DMS79 (cell line): ENCODE data around the gene NDUFA13.
"Not testable (repeated sequence)": the region's sequence is repeated elsewhere in the genome, so short reads cannot be mapped to it uniquely, and the experiment has no call there.

ENCODE experiments used
- DNase-seq: peaks from one replicate; lab custom pipeline; 2025; lab: John Stamatoyannopoulos, UW

The NDUFA13 gene

DNA sequence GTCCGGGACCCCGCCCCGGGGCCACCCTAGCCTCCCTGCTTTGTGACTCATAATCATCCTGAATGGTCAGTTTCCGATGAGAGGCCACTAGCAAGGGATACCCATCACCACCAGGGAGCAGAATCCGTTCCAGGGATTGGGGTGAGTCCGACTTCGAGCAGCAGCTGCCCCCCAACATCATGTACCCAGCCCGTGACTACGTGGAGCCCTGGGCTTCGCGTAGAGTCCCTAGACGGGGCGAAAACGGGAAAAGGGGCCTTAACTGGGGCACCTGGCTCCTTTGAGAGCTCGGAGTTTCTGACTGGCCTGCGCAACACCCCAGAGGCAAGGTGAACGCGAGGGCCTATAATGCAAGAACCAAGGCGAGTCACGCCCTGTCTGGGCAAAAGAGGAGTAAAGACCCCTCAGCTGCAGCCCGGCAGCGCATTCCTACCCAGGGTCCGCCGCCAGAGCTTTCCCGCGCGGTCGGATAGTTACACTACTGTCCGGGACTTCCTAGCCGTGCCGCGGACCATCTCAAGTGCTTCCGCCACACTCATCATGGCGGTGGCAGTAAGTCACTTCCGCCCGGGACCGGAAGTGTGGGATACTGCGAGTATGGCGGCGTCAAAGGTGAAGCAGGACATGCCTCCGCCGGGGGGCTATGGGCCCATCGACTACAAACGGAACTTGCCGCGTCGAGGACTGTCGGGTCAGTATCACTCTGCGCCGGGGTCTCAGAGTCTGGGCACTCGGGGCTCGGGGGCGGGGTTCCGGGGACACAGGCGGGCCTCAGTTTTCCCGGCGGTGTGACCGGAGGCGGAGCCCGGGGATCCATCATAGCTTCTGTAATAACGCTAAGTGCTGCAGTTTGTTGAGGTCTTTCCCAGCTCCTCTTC lies at the start of gene NDUFA13:
Gene NDUFA13 (plus strand): TSS at position 584 of the 878 bp plus-strand sequence. CDS start 14 bp downstream, at position 598.
- peak; percentile 88 for DNase-seq

- no peak for DNase-seq
These were observed 47.5 kb upstream of the NDUFA13 start for GRCh38 chr19:19468424-19469050.

- DNase-seq, result no peak
These were observed 45.4 kb upstream of the NDUFA13 start for GRCh38 chr19:19470579-19470978.

DNA sequence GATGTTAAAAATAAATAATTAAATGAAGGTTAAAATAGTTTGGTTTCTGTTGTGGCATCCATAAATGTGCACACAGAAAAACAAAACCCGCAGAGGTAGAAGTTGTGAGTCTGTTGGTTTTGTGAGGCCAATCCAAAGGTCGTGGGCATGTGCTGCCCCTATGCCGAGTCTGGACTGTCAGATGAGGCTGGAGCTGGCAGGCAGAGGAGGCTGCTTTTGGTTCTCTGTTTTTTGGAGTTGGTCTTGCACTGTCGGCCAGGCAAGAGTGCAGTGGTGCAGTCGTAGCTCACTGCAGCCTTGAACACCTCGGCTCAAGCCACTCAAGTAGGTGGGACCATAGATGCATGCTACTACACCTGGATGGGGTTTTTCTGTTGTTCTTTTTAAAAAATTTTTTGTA lies 44.3 kb upstream of the NDUFA13 start:
- no peak for DNase-seq

GRCh38 chr19:19472106-19472505 lies 43.9 kb upstream of the NDUFA13 start:
- DNase-seq, result not testable (repeated sequence)

GRCh38 chr19:19475015-19475765 lies 40.8 kb upstream of the NDUFA13 start:
- no peak for DNase-seq

GRCh38 chr19:19475849-19476828 lies 39.9 kb upstream of the NDUFA13 start:
- no peak for DNase-seq

GRCh38 chr19:19477705-19478383 lies 38.2 kb upstream of the NDUFA13 start:
- no peak for DNase-seq

GRCh38 chr19:19480688-19481087 lies 35.3 kb upstream of the NDUFA13 start:
- peak; percentile 14 for DNase-seq

DNA sequence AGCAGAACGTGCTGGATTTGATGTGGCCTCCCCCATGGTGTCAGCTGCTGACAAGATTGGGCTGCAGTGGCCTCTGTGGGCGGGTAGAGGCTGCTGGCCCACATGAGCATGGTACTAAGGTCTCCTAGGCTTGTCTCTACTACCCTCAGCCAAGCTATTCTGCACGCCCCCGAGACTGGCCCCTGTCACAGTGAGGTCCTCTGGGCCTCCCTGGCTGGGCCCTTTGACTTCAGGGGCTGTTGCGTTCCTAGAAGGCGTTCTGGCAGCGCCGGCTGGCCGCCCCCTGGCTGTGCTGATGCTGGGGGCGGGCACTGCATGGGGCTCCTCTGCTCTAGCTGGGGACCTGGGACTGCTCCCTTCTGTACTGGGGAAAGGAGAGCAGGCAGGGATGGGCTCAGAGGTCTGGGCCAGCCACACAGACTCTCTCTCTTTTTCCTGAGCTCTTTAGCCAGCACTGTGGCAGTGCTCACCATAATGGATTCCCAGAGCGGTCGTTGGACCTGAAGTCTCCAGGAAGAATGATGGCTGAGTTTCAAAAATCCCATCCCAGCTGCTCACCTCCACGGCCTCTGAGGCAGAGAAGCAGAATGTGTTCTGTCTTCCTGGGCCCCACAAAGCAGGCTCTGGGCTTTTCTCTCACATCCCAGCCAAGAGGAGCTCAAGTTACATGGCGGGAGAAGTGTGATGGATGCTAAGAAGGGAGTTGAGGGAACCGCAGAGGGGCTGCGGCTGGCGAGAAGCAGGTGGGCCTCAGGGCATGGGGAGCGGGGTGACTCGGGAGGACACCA lies 33.0 kb upstream of the NDUFA13 start:
- no peak for DNase-seq

DNA sequence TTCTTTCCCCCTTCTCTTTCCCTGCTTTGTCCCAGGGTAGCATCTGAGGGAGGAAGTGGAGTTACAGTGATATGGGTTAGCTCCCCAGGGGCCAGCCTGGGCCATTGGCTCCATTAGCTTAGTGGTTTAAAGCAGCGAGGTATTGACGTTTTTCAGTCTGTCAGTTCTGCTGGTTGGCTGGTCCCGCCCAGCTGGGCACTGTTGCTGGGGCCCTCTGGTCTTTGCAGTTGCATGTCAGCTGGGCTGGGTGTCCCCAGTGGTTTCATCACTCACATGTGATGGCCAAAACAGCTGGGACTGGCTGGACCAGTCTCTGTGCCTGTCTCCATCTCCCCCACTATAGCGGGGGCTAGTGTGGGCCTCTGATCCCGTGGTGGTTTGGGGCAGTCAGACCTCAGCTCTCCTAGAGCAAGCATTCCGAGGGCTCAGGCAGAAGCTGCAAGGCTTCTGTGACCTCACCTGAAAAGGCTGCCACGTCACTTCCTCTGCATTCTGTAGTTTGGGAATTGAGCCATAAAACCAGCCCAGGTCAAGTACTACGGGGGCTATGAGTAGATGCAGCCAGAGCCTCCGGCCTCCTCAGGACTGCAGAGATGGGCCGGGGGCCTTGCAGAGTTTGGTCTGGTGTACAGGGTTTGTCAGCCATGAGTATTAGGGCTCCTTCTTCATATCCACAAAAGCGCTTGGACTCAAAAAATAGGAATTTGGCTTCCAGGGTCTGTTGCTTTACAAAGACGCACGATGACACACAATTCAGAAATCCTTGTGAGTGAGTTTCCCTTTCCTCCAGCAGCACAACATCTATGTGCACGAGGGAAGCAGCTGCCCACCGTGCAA lies 30.6 kb upstream of the NDUFA13 start:
- no peak for DNase-seq

GRCh38 chr19:19485998-19486290 lies 30.1 kb upstream of the NDUFA13 start:
- no peak for DNase-seq

- no peak for DNase-seq
These were observed 29.5 kb upstream of the NDUFA13 start for GRCh38 chr19:19486343-19487076.

DNA sequence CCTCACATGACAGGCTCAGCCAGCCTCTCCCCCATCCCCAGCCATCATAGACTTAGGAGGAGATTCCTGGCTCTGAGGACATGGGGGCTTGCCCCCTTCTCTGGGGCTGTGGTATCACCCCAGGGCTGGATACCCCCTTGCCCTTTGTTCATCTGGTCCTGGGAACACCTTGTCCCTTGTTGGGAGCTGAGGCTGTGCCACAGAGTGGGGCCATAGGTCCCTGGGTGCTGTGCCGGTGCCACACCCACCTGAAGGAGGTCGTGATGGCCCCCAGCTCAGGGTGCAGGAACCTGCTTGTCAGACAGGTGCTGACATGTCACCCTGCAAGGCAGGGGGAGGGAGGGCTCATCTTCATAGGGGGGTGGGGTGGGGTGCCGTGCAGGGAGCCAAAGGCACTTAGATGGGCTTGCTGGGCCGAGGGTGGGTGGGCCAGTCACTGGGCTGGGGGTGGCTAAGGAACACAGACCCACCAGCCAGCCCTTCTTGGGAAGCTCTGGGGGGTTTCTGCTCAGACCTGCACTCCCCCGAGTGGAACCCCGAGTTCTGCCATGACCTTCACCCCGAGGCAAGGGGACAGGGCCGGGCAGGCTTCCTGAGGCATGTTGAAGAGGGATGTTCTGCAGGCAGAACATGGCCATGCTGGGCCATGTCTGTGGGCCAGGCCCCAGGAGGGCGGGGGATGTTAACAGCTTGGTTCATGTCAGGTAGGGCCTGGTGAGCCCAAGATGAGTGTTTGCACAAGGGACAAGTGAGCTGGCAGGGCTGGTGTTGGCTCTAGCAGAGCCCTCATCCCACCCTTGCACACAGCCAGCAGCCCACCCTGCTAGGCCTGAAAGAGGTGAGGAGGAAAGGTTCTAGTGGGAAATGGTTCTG lies 28.7 kb upstream of the NDUFA13 start:
- DNase-seq, result no peak

GRCh38 chr19:19487950-19488874 lies 27.8 kb upstream of the NDUFA13 start:
- DNase-seq, result no peak

DNA sequence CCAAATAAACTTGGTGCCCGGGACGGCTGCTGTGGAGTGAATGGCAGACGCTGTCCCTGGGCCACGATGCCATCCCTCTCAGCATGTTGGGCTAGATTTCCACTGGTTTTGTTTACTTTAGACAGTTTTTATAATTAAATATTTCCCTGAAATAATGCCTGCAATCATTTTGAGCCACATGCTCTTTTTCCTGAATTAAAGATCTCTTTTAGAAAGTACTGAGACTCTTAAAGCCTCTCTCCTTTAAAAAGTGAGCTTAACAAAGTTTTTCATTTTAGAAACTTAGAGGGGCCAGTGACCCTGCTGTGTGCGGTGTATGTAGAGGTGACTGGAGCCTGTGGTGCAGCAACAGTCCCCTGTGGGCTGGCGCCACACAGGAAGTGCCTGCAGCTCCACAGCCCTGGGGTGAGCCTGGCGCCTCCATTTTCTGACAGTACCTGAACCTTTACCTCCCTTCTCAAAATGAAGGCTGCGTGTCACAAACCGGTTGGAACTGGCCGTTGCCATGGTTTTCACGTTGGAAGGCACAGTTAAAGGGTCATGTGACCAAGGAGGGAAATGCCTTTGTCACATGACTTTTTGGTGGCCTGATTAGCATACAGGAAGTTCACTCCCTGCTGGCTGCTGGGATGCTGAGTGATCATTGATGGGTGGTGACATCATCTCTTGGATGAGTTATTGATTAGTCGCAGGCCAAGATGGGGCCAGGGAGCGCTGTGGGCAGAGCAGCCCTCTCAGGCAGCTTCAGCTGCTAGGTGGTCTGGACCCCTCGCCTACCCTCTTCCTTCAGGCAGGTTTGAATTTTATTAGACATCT lies 26.9 kb upstream of the NDUFA13 start:
- DNase-seq, result no peak
